Right lung (tissue), 10 donors: ENCODE measurements around the gene NOVA1. TPM values are rescaled to one million over a fixed set of nuclear protein-coding genes. Genes with fewer than 3 reads are reported as not detected.
"Not testable (repeated sequence)": the region's sequence is repeated elsewhere in the genome, so short reads cannot be mapped to it uniquely, and the experiment has no call there.

Experiments used
- DNase-seq, 2 donors: peaks; one replicate each; pipeline ENCODE4 v3.0.0-alpha.2; 2013
- long read RNA-seq, 8 donors: transcript quantifications; one replicate each; lab custom pipeline, GENCODE V29; 2026
- polyA plus RNA-seq, 5 donors: library from polyadenylated mRNA; unstranded; fragments of 120-200 nt; gene quantifications; one replicate each; pipeline versions ENCODE4 v1.2.1 to v1.2.3, GENCODE V29; 2013; ENCODE audit warnings: inconsistent platforms in 1 of 5, low replicate concordance in 1 of 5; ENCODE audit not compliant: insufficient read length in 5 of 5, insufficient read depth in 1 of 5

The NOVA1 gene
- polyA plus RNA-seq, result 10 to 100 TPM; 10.5 to 19.6 (median 17.6) TPM
- long read RNA-seq, donor 1, partial matches to known transcripts, result 0 of 3 reads
- long read RNA-seq, donor 1, other reads (novel, unspliced or antisense), result 0 of 3 reads
- long read RNA-seq, donor 2, partial matches to known transcripts, result 0 of 2 reads
- long read RNA-seq, donor 2, other reads (novel, unspliced or antisense), result 0 of 2 reads
- long read RNA-seq, donor 3, partial matches to known transcripts, result 0 of 4 reads
- long read RNA-seq, donor 3, other reads (novel, unspliced or antisense), result 0 of 4 reads
- long read RNA-seq, donor 4, partial matches to known transcripts, result 0 of 5 reads
- long read RNA-seq, donor 4, other reads (novel, unspliced or antisense), result 0 of 5 reads
- long read RNA-seq, donor 5, partial matches to known transcripts, result 0 of 4 reads
- long read RNA-seq, donor 5, other reads (novel, unspliced or antisense), result 0 of 4 reads
- long read RNA-seq, donor 6, partial matches to known transcripts, result 0 of 4 reads
- long read RNA-seq, donor 6, other reads (novel, unspliced or antisense), result 0 of 4 reads
- long read RNA-seq, donor 7, full-length matches to known transcripts, result 4 of 4 reads
- long read RNA-seq, donor 7, partial matches to known transcripts, result 0 of 4 reads
- long read RNA-seq, donor 7, other reads (novel, unspliced or antisense), result 0 of 4 reads
- long read RNA-seq, donor 8, partial matches to known transcripts, result 0 of 1 reads
- long read RNA-seq, donor 8, other reads (novel, unspliced or antisense), result 0 of 1 reads

- peak in 1 of 2 donors; percentile 57 for DNase-seq
Measured at GRCh38 chr14:26597589-26598080, at the start of gene NOVA1. NOVA1 (minus strand) TSS chr14:26598033; CDS start chr14:26597436, 597 bp downstream.

- DNase-seq, result not testable (repeated sequence)
Measured at GRCh38 chr14:26645057-26645456, 47.2 kb upstream of the NOVA1 start.

GRCh38 chr14:26636561-26636960, 38.7 kb upstream of the NOVA1 start:
- peak; percentile 20 to 27 for DNase-seq

- not testable (repeated sequence) for DNase-seq
Measured at GRCh38 chr14:26634946-26635345, 37.1 kb upstream of the NOVA1 start.

GRCh38 chr14:26626256-26626655, 28.4 kb upstream of the NOVA1 start:
- no peak for DNase-seq

GRCh38 chr14:26622611-26623010, 24.8 kb upstream of the NOVA1 start:
- no peak for DNase-seq

GRCh38 chr14:26621807-26622560, 24.2 kb upstream of the NOVA1 start:
- no peak for DNase-seq

GRCh38 chr14:26621364-26621763, 23.5 kb upstream of the NOVA1 start:
- DNase-seq, result no peak

- no peak for DNase-seq
Measured at GRCh38 chr14:26611259-26611658, 13.4 kb upstream of the NOVA1 start.

- DNase-seq, result no peak
Measured at GRCh38 chr14:26606729-26607312, 9.0 kb upstream of the NOVA1 start.

- DNase-seq, result no peak
Measured at GRCh38 chr14:26605602-26606001, 7.8 kb upstream of the NOVA1 start.

GRCh38 chr14:26602902-26603301, 5.1 kb upstream of the NOVA1 start:
- no peak for DNase-seq

- no peak for DNase-seq
Measured at GRCh38 chr14:26601856-26602255, 4.0 kb upstream of the NOVA1 start.

- no peak for DNase-seq
Measured at GRCh38 chr14:26599291-26599690, 1.5 kb upstream of the NOVA1 start.

GRCh38 chr14:26598672-26599131, 869 bp upstream of the NOVA1 start:
- no peak for DNase-seq

- DNase-seq, result peak; percentile 92 to 96
Measured at GRCh38 chr14:26598081-26598671, 343 bp upstream of the NOVA1 start.

- peak; percentile 15 to 21 for DNase-seq
Measured at GRCh38 chr14:26597071-26597588, 703 bp downstream of the NOVA1 start.

- DNase-seq, result peak; percentile 24 to 36
Measured at GRCh38 chr14:26596543-26597061, 1.2 kb downstream of the NOVA1 start.

GRCh38 chr14:26595926-26596542, 1.8 kb downstream of the NOVA1 start:
- DNase-seq, result no peak
